ENCODE measurements around the gene PDZRN3.

The PDZRN3 gene

DNA sequence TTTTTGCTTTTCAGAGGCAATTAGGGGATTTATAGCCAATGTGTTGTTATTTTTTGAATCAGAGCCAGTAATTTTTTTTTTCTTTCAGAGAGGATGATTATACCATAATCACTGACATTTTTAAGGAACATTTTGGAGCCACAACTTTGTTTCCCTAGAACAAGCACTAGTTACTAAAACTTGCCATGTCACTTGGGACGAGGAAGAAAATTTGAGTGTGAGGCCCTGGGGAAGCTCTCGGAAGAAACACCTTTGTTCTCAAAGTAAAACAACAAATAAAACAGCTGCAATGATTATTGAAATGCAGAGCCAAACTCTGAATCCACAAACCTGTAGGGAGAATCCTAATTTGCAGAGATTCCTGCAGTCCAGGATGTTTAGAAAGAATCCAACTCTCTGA lies 69.7 kb downstream of the PDZRN3 start:
- DNase-seq = no peak

DNA sequence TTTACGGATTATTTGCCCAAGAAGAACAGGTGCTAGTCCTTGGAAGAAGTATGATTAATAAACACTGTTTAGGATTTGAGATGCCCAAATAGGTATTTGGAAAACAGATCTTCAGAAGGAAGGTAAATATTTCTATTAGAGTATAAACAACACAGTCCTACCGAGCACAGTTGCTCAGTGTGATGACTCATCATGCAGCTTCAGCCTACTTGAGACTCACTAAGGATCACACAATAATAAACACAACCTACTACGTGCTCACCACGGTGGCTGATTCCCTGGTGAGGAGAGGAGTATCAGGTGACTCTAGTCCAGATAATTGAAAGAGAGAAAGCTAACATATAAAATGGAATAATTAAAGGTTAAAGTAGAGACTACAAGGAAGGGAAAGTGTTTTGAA lies 72.0 kb downstream of the PDZRN3 start:
- DNase-seq = peak in 1 of 3 experiments; percentile 8

DNA sequence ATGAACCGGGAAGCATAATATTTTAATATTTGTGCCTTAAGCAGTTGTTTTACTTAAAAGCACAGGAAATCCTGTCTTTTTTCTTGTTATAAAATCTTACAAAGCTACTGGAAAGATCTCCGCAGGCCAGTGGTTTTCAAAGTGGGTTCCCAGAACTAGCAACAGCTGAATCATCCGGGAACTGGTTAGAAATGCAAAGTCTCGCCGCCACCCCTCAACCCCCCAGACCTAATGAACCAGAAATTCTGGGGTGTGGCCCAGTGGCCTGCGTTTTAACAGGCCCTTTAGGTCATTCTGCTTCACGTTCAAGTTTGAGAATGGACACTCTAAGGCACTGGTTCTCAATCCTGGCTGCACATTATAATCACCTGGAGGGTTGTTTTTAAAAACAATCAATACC lies 74.7 kb downstream of the PDZRN3 start:
- DNase-seq = no peak

DNA sequence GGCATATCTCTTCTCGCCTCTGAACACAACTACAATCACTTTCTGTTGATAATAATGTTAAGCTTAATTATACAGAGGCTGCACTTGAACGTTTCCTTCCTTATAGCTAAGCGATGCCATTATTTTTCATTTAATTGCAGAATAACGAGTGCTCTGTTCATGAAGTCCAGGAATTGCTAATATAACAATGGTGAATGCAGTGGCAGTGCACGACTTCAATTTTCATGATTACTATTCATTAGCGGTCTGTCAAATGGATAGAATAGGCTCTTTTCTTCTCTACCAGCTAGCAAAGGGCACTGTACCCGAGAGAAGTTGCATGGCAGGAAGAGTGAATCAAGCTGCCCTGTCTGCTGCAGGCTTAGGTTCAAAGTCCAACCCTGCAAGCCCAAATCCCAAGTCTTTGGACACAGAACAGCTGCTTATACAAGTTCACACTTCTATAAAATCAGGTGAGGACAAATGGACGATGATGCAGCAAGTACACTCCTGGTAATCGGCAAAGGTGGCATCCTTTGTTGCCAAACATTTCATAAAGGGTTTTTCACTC lies 75.6 kb downstream of the PDZRN3 start:
- DNase-seq = peak in 2 of 3 experiments; percentile 19 to 61

DNA sequence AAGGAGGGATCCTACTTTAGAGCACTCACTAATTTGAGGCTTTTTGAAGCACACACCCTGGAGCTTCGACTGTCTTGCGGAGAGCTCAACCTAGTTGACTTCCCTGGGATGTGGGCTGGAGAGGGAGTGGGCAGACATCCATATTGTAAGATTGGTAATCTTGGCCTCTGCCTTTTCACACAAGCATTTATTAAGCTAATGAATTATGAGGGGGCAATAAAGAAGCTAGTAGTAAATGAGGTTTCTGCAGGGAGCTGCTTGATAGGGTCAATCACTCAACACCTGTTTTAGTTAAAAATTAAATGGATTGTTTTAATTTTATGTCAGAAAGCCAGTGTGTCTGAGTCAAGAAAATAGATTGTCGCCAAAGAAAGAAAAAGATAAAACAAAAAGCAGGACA lies 76.3 kb downstream of the PDZRN3 start:
- DNase-seq = no peak

DNA sequence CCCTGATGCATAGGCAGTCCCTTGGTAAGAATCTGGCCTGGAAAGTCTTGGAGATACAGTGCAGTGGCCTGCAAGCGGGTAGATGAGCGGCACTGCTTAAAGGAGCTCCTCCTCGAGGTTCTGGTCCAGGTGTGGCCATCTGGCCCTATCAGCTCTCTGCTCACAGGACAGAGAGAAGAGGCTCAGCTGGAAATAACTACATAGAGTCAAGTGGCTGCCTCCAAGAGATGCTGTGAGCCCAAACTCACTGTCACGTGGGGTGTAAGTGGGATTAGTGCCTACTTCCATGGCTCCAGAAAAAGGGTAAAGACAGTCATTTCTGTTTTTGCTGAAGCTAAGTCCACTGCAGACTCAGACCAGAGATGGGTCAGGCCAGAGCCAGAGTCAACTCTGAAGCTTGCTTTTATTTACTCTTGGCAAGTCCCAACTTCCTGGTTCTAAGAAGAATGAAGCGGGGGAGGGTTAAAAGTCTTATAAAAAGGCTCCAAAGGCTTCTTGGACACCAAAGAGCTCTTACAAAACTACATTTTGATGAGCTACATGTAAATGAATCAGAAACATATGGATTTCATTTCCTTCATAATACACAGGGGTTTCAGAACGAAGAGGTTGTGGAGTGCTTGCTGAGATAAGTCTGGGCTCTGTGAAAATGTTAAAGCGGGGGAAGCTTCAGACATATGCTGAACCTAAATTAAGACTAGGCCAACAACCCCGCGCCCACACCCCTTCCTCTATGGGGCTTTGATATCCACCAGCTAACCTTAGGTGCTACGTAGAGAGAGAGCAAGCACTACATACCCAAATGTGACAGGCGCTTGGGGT lies 77.1 kb downstream of the PDZRN3 start:
- no peak for DNase-seq

DNA sequence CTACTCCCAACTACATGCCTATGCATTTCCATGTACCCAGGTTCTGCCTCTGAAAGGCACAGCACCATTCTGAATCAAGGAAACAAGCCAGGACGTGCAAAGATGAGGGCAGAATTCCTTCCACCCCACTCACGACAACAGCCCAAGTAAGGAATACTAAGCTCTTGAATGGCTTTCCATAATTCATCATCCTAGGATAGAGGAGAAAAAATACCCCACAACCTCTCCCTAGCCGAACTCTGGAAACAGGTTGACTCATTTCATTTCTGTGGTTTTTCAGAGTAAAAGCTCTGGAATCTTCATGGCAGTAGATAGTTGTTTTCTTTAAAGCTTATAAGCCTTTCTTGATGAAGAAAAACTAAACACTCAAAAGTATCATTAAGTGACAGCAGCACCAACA lies 77.8 kb downstream of the PDZRN3 start:
- DNase-seq = no peak

DNA sequence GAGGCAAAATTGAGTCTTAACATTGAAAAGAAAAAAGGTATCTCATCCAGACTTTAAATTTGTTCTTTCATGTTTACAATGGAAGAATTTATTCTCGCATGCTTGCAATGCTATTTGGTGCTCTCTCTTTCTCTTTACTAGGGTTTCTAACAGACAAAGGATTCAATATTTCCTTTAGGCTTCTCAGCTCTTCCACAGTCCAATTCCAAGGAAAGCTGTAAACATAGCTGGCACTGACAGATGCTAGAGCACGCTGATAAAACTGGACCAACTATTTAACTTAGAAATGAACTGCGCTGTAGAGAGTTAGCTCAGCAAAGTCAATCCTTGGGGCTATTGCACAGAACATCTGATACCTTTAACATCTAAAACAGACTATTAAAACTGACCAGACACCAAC lies 81.3 kb downstream of the PDZRN3 start:
- DNase-seq = no peak

DNA sequence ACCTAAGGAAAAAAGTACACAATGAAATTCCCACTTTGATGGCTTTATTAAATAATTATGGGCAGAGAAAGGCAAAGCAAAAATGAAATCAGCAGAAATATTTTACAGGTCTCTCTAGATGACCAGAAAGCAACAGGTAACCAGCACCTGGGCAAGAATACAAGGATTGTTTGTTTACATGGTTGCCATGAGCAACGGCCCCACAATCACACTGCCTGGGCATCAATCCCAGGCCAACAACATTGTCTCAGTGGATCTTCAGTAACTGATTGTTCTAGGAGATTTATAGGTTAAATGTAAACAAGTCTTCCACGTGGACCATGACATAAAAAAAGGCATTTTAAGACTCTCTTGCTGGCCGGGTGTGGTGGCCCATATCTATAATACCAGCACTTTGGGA lies 82.6 kb downstream of the PDZRN3 start:
- peak in 2 of 3 experiments; percentile 61 to 88 for DNase-seq

DNA sequence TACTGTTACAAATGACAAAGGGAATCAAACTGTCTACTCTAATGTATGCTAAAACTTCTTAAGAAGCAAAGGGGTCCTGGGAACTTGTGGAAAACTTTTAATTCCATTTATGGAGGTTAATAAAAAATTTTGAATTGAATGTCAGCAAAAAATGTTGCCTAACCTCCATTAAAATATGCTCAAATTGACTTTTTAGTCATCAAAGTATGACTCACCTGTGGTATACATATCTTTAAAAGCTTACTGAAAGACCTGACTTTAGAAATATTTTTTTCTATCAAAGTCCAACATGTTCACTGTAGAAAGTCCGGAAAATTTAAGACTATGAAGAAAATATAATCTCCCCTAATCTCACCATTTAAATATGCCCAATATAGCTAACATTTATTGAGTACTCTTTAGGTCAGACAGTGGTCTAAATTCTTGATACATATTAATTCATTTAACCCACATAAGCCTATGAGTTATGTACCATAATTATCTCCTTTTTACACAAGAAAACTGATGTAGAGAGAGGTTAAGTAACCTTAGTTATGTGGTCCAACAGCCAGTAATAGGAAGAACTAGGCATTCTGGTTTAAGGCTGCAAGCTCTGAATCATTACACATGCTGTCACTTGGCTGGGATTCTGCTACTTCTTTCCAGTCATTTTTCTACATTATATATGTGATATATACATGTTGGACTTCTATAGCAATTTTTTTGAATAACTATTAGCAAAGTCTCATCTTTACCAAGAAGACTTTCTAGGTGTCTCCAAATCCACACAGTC lies 83.6 kb downstream of the PDZRN3 start:
- DNase-seq = no peak

DNA sequence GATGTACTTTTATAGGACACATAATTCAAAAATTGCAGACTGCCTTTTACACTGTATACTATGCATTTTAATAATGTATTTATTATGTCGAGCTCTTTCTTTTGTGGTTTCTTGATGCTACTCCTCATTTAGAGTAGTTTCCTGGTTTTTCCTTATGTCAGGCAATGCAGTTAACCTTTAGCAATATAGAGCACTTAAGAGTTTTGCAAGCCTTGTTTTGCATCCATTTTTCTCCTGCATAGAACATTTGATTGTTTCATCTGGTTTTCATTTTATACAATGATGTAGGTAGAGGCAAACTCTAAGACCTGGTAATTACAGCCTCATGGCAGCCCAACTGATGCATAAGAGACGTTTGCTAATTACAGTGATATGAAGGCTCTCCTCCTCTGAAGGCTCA lies 86.3 kb downstream of the PDZRN3 start:
- no peak for DNase-seq

DNA sequence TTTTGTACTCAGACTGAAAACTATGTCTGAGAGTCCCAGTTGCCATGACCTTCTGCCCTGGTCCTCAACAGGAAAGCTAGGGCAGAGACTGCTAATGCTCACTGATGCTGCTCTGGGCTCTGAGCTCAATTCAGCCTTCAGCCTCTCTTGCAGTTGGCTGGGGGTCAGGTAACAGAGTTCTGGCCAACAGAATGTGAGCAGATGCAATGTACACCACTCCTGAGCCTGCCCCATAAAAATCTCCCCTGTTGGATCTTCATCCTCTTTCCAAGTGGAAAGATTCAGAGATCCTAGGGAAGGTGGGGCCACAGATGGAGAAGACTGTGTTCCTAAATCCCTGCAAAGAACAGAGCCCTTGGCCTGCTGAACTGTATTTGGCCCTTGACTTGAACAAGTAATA lies 87.8 kb downstream of the PDZRN3 start:
- DNase-seq = peak in 1 of 3 experiments; percentile 1

DNA sequence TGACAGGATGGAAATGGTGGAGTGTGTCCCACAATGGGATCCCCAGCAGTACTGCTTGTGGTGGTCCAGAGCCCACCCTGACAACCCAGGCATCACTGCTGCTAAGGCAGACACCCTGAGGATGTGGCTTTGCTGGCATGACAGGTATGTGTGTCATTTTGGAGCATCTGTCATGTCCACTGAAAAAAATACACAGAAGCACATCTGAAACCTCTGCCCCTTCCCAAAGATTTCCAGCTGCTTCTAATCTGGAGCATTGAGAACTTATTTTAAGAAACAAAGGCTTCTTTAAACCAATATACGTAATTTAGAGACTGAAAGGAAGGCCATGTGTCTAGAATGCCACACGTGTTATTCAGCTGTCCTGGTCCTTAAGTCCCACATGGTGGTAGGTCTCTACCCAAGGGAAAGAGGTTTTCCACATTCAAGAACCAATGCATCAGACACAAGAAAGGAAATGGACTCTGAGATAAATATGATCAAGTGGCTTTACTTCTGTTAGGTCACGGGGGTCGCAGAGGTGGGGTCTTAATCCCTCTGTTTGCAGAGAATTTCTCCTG lies 88.3 kb downstream of the PDZRN3 start:
- no peak for DNase-seq

DNA sequence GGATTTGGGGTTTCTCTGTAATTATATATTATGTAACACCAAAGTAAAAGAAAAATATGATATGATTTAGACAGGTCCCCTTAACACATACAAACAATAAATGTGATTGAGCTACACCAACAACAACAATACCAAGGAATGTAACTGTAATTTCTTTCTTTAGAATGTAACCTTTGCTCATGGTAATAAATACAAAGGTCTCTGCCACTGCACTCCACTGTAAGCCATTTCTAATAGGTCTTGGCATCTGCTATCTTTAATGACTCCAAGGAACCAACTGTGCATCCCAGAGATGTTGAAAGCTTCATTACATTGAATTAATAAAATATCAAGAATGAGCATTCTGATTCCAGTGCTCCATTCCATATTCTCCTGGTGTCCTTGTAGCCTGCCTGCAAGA lies 88.8 kb downstream of the PDZRN3 start:
- no peak for DNase-seq

DNA sequence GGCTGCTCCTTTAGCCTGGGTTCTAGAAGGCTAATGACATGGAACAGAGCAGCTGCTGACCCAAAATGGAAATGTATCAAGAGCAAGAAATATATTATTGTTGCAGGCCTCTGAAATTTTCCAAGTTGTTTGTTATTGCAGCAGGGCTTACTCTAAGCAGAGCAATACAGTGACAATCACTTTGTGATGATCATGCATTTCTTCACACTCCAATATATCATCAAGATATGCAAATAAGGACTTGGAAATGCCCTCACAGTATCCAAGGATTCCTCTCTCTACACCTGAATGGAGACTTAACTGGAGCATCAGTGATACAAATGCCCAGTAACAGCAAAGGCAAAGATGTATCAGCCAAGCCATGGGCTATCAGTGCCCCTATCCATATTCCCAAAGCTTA lies 89.6 kb downstream of the PDZRN3 start:
- DNase-seq = no peak

DNA sequence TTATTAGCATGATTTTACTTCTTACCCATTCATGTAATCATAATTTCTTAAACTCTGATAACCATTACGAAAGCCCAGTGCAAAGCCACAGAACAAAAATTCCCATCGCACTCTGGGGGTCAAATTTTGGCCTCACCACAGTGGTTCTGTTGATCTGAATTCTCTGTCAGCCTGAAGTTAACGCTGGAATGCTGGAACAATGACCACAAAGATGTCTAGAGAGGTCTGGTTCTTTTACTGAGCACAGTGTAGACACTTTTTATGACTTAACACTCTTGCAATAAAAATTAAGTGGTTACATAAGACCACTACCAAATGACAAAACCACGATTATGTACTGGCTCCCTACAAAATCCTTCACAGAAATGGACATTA lies 94.7 kb downstream of the PDZRN3 start:
- DNase-seq = no peak

DNA sequence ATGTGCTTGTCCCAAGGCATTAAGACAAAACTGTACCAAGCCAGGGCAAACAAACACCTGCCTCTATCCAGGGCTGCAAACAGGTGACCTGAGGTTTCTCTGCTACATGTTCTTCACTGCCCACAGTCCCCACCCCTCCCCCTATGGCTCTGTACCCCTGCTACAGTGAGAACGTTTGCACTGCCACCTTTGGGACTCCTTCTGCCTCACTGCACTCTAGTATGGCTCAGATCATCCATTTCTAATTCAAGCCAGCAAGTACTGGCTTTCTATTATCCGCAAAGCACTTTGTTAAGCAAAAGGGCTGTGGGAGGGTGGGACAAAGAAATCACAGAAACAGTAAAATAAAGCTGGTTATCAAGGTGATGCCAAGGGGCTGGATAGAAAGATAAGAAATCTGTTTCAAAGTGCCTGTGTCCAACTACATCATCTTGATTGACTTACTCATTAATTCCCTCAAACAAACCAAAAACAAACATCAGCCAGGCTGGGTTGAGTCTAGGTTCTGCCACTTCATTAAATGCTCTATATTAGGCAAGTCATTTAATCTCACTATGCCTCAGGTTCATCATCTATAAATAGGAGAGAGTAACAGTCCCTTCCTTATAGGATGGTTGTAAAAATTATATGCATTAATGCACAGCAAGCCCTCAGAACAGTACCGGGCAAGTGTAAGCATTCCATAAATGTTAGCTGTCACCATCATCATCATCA lies 95.3 kb downstream of the PDZRN3 start:
- DNase-seq = peak in 1 of 3 experiments; percentile 27

DNA sequence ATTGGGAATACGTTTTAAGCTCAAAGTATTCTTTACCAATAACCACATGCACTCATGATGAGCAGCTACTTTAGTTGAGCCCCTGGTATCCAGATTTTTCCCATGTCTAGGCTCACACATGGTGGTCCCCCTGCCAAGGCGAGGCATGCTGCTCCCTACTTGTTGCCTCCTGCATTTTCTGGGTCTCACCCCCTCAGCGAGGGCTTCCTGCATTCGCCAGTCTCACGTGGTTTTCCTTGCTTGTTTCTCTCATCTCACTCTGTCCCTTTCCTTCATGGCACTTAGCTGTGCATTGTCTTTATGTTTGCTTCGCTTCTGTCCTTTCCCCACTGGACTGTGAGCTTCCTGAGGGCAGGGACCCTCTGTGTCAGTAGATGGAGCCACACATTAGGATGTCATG lies 99.2 kb downstream of the PDZRN3 start:
- no peak for DNase-seq

DNA sequence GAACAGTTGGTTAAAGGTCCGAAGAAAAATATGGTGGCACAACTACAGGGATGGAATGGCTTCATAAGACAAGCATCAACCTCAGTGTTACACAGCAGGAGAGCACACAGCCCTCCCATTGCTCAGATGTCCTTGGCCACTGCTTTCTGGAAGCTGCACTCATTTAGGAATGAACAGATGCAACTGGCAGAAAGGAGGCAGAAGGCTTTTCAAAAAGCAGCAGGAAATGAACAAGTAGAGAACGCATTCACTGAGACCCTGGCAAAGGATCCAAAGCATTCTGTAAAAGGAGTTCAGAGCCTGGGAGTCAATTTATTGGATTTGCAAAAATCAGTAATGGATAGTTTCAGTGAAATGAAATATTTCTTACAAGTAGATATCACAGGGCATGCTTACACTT lies 101.1 kb downstream of the PDZRN3 start:
- no peak for DNase-seq

DNA sequence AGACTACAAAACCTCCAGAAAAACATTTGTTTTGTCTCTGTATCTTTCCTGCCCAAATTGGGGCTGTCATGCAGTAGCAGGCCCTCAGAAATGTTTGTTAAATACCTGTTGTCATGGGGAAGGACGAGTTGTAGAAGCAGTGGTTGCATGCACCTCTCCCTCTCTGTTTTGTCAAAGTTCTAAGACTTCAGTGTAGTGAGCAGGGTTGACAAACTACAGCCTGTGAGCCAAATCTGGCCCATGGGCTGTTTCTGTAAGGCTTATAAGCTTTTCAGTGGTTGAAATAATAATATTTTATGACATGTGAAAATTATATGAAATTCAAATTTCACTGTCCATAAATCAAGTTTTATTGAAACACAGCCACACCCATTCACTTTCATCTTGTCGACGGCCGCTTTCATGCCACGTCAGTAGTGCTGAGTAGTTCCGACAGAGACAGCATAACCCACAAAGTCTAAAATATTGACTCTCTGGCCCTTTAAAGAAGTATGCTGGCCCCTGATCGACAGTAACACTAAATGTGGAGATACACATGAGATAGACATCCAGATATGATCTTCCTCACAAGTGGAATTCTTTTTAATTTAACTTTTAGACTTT lies 102.9 kb downstream of the PDZRN3 start:
- DNase-seq = no peak

DNA sequence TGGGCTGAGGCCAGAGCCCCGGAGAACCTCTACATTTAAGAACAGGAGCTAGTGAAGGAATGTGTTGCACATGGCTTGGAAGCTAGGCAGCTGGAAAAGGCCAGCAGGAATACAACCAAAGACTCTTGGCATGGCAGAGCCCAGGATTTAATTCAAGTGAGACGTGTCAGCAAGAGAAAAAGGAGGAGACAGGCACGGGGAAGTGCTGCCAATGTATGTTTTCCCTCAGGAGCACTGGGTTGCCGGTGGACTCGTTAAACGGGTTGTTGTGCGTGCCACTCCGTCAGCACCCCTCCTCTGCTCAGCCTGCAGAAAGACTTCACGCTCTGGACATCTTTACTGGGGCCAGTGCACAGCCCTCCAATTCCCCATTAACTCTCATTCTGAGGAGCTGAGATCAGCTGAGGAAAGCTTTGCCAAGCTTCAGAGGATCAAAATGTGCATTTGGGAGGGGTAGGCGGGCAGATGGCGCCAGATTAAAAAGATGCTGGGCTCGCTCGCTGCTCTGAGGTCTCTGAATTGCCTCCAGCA lies 103.7 kb downstream of the PDZRN3 start:
- DNase-seq = no peak

DNA sequence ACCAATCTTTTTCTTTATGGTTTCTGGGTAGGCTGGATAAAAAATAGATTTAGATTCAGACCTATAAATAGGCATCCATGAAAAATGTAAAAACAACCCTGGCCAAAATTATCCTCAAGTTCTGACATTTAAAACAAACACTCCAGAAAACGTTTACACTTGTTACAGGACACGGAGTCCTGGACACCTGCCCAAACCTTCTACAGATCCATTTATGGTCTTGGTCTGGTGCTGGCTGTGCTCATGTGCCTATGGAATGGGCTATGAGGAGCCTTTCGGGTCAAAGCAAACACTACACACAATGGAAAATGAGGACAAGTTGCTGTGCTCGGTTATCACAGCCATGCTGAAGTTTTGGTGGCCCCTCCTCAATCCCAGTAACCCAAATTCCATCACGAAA lies 108.1 kb downstream of the PDZRN3 start:
- no peak for DNase-seq
